Stimulated activated naive CD4-positive, alpha-beta T cell (primary cell): ENCODE data around the gene NBEA.

Experiments used
- DNase-seq, 6 experiments: peaks; one replicate each; lab custom pipeline; 2025; lab: John Stamatoyannopoulos, UW

Gene NBEA

DNA sequence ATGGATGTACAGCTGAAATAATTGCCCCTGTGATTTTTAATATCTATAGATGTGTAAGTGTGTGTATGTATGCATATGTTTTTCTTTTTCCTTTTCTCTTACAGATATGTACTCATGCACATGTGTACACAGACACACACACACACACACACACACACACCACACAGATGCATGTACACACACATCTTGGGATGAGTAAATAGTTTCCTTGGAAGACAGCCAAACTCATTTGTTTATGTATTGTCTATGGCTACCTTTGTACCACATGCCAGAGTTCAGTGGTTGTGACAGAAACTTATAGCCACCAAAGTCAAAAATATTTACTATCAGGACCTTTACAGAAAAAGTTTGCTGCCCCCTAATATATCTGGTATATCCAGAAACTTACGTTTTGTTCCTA, 341.8 kb downstream of the NBEA start:
- no peak for DNase-seq

GRCh38 chr13:35285677-35286076, 343.6 kb downstream of the NBEA start:
- no peak for DNase-seq

- no peak for DNase-seq
These were observed 350.3 kb downstream of the NBEA start for GRCh38 chr13:35292329-35292728.

- DNase-seq = no peak
These were observed 351.6 kb downstream of the NBEA start for GRCh38 chr13:35293579-35294226.

DNA sequence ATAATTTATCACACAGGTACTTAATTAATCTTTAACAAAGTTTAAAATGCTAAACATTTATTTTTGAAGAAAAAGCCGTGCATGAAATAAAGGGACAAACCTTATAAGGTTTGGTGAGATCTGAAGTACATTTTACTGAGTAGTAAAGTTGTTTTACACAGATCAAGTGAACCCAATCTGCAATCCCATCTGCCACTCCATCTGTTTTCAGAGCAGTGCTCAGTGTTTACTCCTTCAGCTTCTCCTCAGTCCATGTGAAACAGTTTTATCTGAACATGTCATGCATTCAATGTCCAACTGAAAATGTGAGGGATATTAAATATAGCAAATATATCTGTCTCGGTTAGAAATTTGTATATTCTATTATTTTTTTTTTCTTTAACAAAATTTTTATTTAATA, 367.6 kb downstream of the NBEA start:
- DNase-seq = no peak

GRCh38 chr13:35332134-35332533, 390.1 kb downstream of the NBEA start:
- DNase-seq = no peak

DNA sequence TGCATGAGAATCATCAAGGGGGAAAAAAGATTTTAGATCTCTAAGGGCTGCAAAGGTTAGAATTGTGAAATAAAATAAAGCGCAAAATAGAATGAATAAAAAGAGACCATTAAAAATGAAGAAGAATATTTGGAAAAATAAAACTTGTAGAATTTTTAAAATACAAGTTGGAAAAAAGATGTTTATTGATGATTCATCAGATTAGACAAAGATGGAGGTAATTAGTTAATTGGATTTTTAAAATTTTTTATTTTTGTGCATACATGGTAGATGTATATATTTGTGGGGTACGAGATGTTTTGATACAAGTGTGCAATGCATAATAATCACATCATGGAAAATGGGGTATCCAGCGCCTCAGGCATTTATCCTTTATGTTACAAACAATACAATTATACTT, 391.1 kb downstream of the NBEA start:
- no peak for DNase-seq

DNA sequence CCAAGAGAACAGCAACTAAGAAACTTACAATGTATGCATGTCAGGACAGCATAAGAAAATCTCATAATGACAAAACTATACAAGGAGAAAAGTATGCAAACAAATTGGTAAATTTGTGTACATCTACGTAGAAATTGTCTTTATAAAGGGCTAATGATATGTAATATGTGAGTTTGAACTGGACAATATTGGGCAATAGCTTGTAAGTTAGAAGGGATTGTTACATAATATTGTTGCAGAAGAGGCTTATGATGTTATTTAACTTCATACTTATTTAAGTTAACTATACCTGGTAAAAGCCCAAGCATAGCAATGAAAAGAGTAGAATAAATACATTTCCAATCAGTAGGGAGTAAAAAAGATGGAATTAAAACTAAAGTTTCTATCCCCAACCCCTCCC, 400.4 kb downstream of the NBEA start:
- DNase-seq = no peak

GRCh38 chr13:35343417-35343816, 401.3 kb downstream of the NBEA start:
- DNase-seq = no peak

DNA sequence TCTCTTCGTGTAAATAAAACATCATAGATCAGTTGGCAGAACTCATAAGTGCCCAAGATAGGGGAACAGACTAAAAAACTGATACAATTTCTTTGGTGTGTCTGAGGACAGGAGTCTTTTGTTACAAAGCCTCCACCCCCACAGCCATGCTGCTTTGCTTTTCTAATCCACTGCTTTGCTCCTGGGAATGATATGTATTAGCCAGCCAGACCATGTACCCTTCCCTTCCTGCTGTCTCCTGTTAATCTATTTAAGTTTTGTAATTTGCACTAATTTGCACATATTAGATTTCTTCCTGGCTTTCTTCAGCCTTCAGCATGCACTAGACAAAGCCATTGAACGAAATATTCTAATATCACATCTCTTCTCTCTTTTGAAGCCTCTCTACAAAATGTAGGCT, 403.9 kb downstream of the NBEA start:
- no peak for DNase-seq

- no peak for DNase-seq
These were observed 404.4 kb downstream of the NBEA start for GRCh38 chr13:35346494-35346893.

GRCh38 chr13:35347679-35348205, 405.7 kb downstream of the NBEA start:
- DNase-seq = no peak

DNA sequence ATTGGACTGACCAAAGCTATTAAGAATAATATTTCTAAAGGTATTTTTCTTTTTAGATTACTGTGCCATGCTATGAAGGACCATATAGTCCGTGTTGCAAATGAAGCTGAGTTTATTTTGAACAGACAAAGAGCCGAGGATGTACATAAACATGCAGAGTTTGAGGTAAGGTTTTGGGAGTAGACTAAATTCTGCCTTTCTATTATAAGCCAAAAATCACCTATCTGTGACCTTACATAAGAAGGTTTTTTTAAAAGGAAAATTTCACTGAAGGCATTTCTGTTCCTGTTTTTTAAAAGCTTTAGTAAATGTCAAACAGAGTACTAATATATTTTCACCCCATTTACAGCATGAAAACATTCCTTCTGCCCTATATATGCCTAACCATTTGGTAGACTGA, 407.0 kb downstream of the NBEA start:
- DNase-seq = no peak

DNA sequence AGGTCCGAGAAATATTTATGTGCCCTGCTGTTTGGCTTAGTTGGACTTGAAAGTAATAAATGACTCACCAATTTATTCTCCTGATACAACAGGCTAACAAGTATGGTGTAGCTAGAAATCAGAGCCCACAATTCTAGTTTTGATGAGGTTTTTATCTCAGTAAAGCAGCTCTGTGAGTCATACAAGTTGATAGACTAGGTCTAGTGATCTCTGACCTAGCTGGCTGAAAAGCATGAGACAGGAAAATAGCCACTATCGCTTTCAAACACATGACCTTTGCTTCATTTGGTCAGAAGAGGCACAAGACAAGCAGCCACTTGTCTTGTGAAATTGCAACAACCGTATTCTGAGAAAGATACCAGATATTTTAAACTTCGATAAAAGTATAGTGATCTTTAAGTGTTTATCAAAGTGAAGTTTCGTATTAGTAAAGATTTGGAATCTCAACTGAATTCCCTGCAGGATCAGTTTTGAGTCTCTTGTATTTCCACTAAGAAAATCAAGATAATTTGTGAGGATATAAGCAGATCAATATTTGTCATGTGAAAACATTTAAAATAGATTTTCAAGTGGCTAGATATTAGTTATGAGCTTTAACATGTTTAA, 407.7 kb downstream of the NBEA start:
- DNase-seq = no peak

- no peak for DNase-seq
These were observed 412.2 kb downstream of the NBEA start for GRCh38 chr13:35354285-35354684.

GRCh38 chr13:35354882-35355281, 412.8 kb downstream of the NBEA start:
- no peak for DNase-seq

GRCh38 chr13:35356572-35356971, 414.5 kb downstream of the NBEA start:
- DNase-seq = no peak

- no peak for DNase-seq
These were observed 423.8 kb downstream of the NBEA start for GRCh38 chr13:35365883-35366282.

DNA sequence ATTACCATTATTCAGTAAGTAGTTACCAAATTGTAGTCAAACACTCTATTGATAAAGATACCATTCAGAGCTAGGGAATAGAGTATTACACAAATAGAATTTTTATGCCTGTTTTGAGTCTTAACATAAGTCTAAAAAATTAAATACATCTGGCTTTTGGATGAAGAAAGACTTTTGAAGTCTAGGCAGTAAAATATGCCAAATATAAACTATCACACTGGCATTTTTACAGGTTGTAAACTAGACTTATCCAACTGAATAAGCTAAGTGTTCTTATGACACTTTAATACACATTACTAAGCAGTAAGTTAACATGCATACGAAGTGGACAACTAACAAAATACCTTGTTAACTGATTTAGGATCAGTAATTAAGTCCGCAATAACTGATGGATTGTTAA, 425.5 kb downstream of the NBEA start:
- no peak for DNase-seq

GRCh38 chr13:35378939-35379338, 436.9 kb downstream of the NBEA start:
- no peak for DNase-seq

DNA sequence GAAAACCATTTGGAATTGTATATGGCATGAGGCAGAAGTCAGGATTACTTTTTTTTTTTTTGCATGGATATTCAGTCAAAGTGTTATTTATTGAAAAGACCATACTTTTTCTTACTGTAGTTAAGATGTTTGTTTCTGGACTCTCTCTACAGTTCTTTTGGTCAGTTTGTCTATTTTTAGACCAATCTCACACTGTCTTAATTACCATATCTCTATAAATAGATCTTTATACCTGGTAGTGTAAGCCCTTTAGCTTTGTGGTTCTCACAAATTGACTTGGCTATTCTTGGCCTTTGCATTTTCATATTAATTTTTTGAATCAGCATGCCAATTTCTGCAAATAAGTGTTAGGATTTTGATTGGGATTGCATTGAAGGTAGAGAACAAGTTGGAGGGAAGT, 437.6 kb downstream of the NBEA start:
- DNase-seq = no peak

GRCh38 chr13:35387682-35388250, 445.7 kb downstream of the NBEA start:
- DNase-seq = no peak
